ENCODE data around the gene RPS27L. TPM values are rescaled to one million over a fixed set of nuclear protein-coding genes. Genes with fewer than 3 reads are reported as not detected.

The RPS27L gene
- total and polyA plus RNA-seq, 9 of the 15 experiments (the other 6 are each of a cell fraction or from before 2014, with no cell fraction given), result 72.2 to 382 (median 116) TPM

GRCh38 chr15:63109920-63110319, 47.4 kb downstream of the RPS27L start (continued):
- TF ChIP-seq PML (IDR thresholded peaks at IDR 0.05; ENCODE audit: low read length) (peak; percentile 89), CTBP1 (IDR thresholded peaks at IDR 0.05; ENCODE audit: borderline replicate concordance) (peak; percentile 83; the same call in 1 of the 2 replicates), NELFE (IDR thresholded peaks at IDR 0.05; ENCODE audit: insufficient read depth, insufficient read length) (no peak), ETV6 (IDR thresholded peaks at IDR 0.05; ENCODE audit: borderline replicate concordance in 1 of 2, low read depth in 2 of 2, low read length in 1 of 2) (no peak), ETV6 (CRISPR knock-in tag; IDR thresholded peaks at IDR 0.05; ENCODE audit: borderline replicate concordance) (no peak), PBX2 (CRISPR knock-in tag; IDR thresholded peaks at IDR 0.05; ENCODE audit: low read depth) (no peak), PBX2 (tag; conservative IDR thresholded peaks at IDR 0.05; ENCODE audit: low read depth) (peak; percentile 74), RREB1 (CRISPR knock-in tag; IDR thresholded peaks at IDR 0.05) (no peak), U2AF2 (optimal IDR thresholded peaks at IDR 0.05; ENCODE audit: low read depth, low read length) (no peak), ZNF212 (CRISPR knock-in tag; IDR thresholded peaks at IDR 0.05) (no peak), KDM5B (IDR thresholded peaks at IDR 0.05; ENCODE audit: insufficient replicate concordance, low read depth, low read length) (no peak), TEAD4 (IDR thresholded peaks at IDR 0.05; ENCODE audit: low read length) (peak; percentile 96), TEAD4 (CRISPR knock-in tag; IDR thresholded peaks at IDR 0.05; ENCODE audit: borderline replicate concordance) (no peak), ZNF23 (CRISPR knock-in tag; IDR thresholded peaks at IDR 0.05) (no peak), ZNF12 (CRISPR knock-in tag; IDR thresholded peaks at IDR 0.05) (no peak), TAF9B (IDR thresholded peaks at IDR 0.05; ENCODE audit: partially characterized antibody) (peak; percentile 98), SMARCA4 (IDR thresholded peaks at IDR 0.05) (peak; percentile 78), SRSF7 (optimal IDR thresholded peaks at IDR 0.05; ENCODE audit: low read depth, low read length) (no peak), TBP (optimal IDR thresholded peaks at IDR 0.05; ENCODE audit: low read depth, low read length) (peak; percentile 16), FOSL1 (tag; conservative IDR thresholded peaks at IDR 0.05) (peak; percentile 80), RFX1 (IDR thresholded peaks at IDR 0.05) (peak; percentile 45; the same call in 1 of the 2 replicates)

All from K562 (cell line).